ENCODE measurements around the gene EDNRA.
A peak's percentile ranks its signal among the peaks of the same experiment; 100 is the strongest.

The EDNRA gene

GRCh38 chr4:147589586-147589985 is 108.7 kb downstream of the EDNRA start:
- DNase-seq (ENCODE audit: low spot score): no peak

- peak; percentile 12 for DNase-seq (ENCODE audit: low spot score)
Measured at GRCh38 chr4:147590249-147590920, 109.5 kb downstream of the EDNRA start.

- no peak for DNase-seq (ENCODE audit: low spot score)
Measured at GRCh38 chr4:147591106-147591505, 110.2 kb downstream of the EDNRA start.

GRCh38 chr4:147594107-147594506 is 113.2 kb downstream of the EDNRA start:
- DNase-seq (ENCODE audit: low spot score): no peak

Data from CD4-positive, alpha-beta T cell treated with Interleukin-6 at 100 ng/mL for 8 hours (primary cell).